HepG2 (cell line): ENCODE measurements around the gene MYO9A.

Source experiments
- GATA4 ChIP-seq: sonication (generic); IDR thresholded peaks from 2 replicates; pipeline ENCODE4 v1.6.1; 2016; ENCODE audit warnings: antibody characterized with exemption, low read depth, borderline replicate concordance
- HNRNPLL ChIP-seq: fragments of 200-400 bp; formaldehyde crosslinking; IDR thresholded peaks from 2 replicates; pipeline ENCODE4 v1.6.1; 2017; ENCODE audit warnings: mild to moderate bottlenecking, low read depth, low read length; ENCODE audit not compliant: poor library complexity, severe bottlenecking
- SP2 ChIP-seq: sonication (generic); formaldehyde crosslinking; IDR thresholded peaks from 2 replicates; pipeline ENCODE4 v1.5.1; 2020; ENCODE audit warnings: mild to moderate bottlenecking, missing genetic modification reagents
- ZNF232 ChIP-seq: sonication (generic); formaldehyde crosslinking; IDR thresholded peaks from 2 replicates; pipeline ENCODE4 v1.4.0; 2020; ENCODE audit warnings: missing genetic modification reagents, borderline replicate concordance
- TF ChIP-seq, protein P1 (sequence below): sonication (generic); formaldehyde crosslinking; IDR thresholded peaks from 2 replicates; pipeline ENCODE4 v1.5.0; 2020; ENCODE audit warnings: mild to moderate bottlenecking, missing genetic modification reagents, moderate library complexity

DNA sequence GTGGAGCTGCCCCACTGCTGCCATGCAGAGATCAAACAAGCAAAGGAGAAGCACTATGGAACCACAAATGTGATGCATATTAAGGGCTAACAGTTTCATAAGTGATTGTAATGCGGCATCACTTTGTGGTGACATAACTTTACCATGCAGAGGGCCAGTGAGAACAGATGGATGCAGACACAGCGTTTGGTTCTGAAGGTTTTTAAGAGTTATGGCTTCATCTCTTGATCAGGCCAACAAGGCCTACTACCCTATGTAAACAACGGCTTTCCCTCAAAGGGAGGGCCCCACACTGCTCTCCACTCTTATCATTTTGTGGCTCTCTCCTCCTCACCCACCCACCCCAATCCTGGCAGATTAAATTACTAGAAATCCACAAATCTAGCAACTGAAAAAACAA, 294.1 kb downstream of the MYO9A start:
- no peak for TF ChIP-seq GATA4
- TF ChIP-seq SP2 (CRISPR knock-in tag): no peak
- TF ChIP-seq, protein P1, sequence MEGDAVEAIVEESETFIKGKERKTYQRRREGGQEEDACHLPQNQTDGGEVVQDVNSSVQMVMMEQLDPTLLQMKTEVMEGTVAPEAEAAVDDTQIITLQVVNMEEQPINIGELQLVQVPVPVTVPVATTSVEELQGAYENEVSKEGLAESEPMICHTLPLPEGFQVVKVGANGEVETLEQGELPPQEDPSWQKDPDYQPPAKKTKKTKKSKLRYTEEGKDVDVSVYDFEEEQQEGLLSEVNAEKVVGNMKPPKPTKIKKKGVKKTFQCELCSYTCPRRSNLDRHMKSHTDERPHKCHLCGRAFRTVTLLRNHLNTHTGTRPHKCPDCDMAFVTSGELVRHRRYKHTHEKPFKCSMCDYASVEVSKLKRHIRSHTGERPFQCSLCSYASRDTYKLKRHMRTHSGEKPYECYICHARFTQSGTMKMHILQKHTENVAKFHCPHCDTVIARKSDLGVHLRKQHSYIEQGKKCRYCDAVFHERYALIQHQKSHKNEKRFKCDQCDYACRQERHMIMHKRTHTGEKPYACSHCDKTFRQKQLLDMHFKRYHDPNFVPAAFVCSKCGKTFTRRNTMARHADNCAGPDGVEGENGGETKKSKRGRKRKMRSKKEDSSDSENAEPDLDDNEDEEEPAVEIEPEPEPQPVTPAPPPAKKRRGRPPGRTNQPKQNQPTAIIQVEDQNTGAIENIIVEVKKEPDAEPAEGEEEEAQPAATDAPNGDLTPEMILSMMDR (CRISPR knock-in tag): no peak
- TF ChIP-seq HNRNPLL: no peak
- TF ChIP-seq ZNF232 (CRISPR knock-in tag): no peak
